ENCODE results near the gene TBC1D1.

TBC1D1 gene

GRCh38 chr4:38163216-38164006 is 272.5 kb downstream of the TBC1D1 start:
- peaks cover 9% of the 10 kb centered on the region for H3K9me3 Mint-ChIP-seq
- H3K36me3 Mint-ChIP-seq, result peaks cover 5% of the 10 kb centered on the region
- H3K27ac Mint-ChIP-seq, result no peak overlapping the region
- peaks cover 18% of the 10 kb centered on the region for H3K27me3 Mint-ChIP-seq
- ATAC-seq, result no peak
- no peak overlapping the region for H3K4me3 Mint-ChIP-seq
- peaks cover 16% of the 10 kb centered on the region for H3K4me1 Mint-ChIP-seq

GRCh38 chr4:38164346-38164745 is 273.5 kb downstream of the TBC1D1 start:
- Mint-ChIP-seq H3K4me3 (no peak overlapping the region), H3K27me3 (peaks cover 18% of the 10 kb centered on the region), H3K36me3 (peaks cover 5% of the 10 kb centered on the region), H3K4me1 (peaks cover 16% of the 10 kb centered on the region), H3K9me3 (peaks cover 9% of the 10 kb centered on the region), H3K27ac (no peak overlapping the region)
- no peak for ATAC-seq

GRCh38 chr4:38166082-38166481 is 275.2 kb downstream of the TBC1D1 start:
- Mint-ChIP-seq H3K4me3 (no peak overlapping the region), H3K4me1 (peaks cover 8% of the 10 kb centered on the region), H3K9me3 (peaks cover 9% of the 10 kb centered on the region), H3K27ac (no peak overlapping the region), H3K27me3 (peaks cover 18% of the 10 kb centered on the region), H3K36me3 (peaks cover 5% of the 10 kb centered on the region)
- ATAC-seq, result no peak

GRCh38 chr4:38166768-38167167 is 275.9 kb downstream of the TBC1D1 start:
- H3K9me3 Mint-ChIP-seq, result peaks cover 9% of the 10 kb centered on the region
- peaks cover 5% of the 10 kb centered on the region for H3K36me3 Mint-ChIP-seq
- no peak for ATAC-seq
- peaks cover 5% of the 10 kb centered on the region for H3K4me1 Mint-ChIP-seq
- H3K27ac Mint-ChIP-seq, result no peak overlapping the region
- H3K27me3 Mint-ChIP-seq, result peaks cover 18% of the 10 kb centered on the region
- no peak overlapping the region for H3K4me3 Mint-ChIP-seq

GRCh38 chr4:38167973-38168372 is 277.1 kb downstream of the TBC1D1 start:
- Mint-ChIP-seq H3K4me1 (peaks cover 5% of the 10 kb centered on the region), H3K9me3 (peaks cover 9% of the 10 kb centered on the region), H3K36me3 (peaks cover 5% of the 10 kb centered on the region), H3K4me3 (no peak overlapping the region), H3K27me3 (peaks cover 23% of the 10 kb centered on the region), H3K27ac (no peak overlapping the region)
- ATAC-seq, result no peak

- H3K4me1 Mint-ChIP-seq, result peaks cover 5% of the 10 kb centered on the region
- H3K27me3 Mint-ChIP-seq, result peaks cover 34% of the 10 kb centered on the region
- H3K9me3 Mint-ChIP-seq, result peaks cover 6% of the 10 kb centered on the region
- no peak for ATAC-seq
- H3K36me3 Mint-ChIP-seq, result no peaks in the 10 kb centered on the region
- H3K4me3 Mint-ChIP-seq, result no peak overlapping the region
- H3K27ac Mint-ChIP-seq, result no peak overlapping the region
These were observed 278.6 kb downstream of the TBC1D1 start for GRCh38 chr4:38169524-38169923.

- Mint-ChIP-seq H3K36me3 (no peaks in the 10 kb centered on the region), H3K4me3 (no peak overlapping the region), H3K4me1 (peaks cover 5% of the 10 kb centered on the region), H3K9me3 (peaks cover 3% of the 10 kb centered on the region), H3K27ac (no peak overlapping the region), H3K27me3 (peaks cover 40% of the 10 kb centered on the region)
- ATAC-seq, result no peak
These were observed 279.7 kb downstream of the TBC1D1 start for GRCh38 chr4:38170338-38171169.

- H3K27me3 Mint-ChIP-seq, result peaks cover 25% of the 10 kb centered on the region
- H3K36me3 Mint-ChIP-seq, result no peaks in the 10 kb centered on the region
- H3K4me3 Mint-ChIP-seq, result no peak overlapping the region
- no peak for ATAC-seq
- H3K9me3 Mint-ChIP-seq, result peaks cover 2% of the 10 kb centered on the region
- no peak overlapping the region for H3K27ac Mint-ChIP-seq
- peaks cover 3% of the 10 kb centered on the region for H3K4me1 Mint-ChIP-seq
These were observed 281.2 kb downstream of the TBC1D1 start for GRCh38 chr4:38172078-38172477.

- no peak for ATAC-seq
- Mint-ChIP-seq H3K4me1 (peaks cover 23% of the 10 kb centered on the region), H3K9me3 (peaks cover 2% of the 10 kb centered on the region), H3K4me3 (no peak overlapping the region), H3K36me3 (no peaks in the 10 kb centered on the region), H3K27me3 (peaks cover 24% of the 10 kb centered on the region), H3K27ac (no peak overlapping the region)
These were observed 283.1 kb downstream of the TBC1D1 start for GRCh38 chr4:38173935-38174518.

GRCh38 chr4:38174801-38175200 is 283.9 kb downstream of the TBC1D1 start:
- ATAC-seq, result no peak
- no peak overlapping the region for H3K27ac Mint-ChIP-seq
- peaks cover 2% of the 10 kb centered on the region for H3K9me3 Mint-ChIP-seq
- peaks cover 30% of the 10 kb centered on the region for H3K4me1 Mint-ChIP-seq
- no peak overlapping the region for H3K4me3 Mint-ChIP-seq
- H3K27me3 Mint-ChIP-seq, result peaks cover 24% of the 10 kb centered on the region
- H3K36me3 Mint-ChIP-seq, result no peaks in the 10 kb centered on the region

GRCh38 chr4:38176165-38176564 is 285.3 kb downstream of the TBC1D1 start:
- Mint-ChIP-seq H3K36me3 (no peaks in the 10 kb centered on the region), H3K27ac (no peak overlapping the region), H3K4me3 (no peak overlapping the region), H3K4me1 (peaks cover 33% of the 10 kb centered on the region), H3K27me3 (peaks cover 24% of the 10 kb centered on the region), H3K9me3 (peaks cover 2% of the 10 kb centered on the region)
- no peak for ATAC-seq

- ATAC-seq, result peak; percentile 40
- H3K27ac Mint-ChIP-seq, result peak overlapping the region; percentile 15
- H3K9me3 Mint-ChIP-seq, result peaks cover 2% of the 10 kb centered on the region
- H3K4me3 Mint-ChIP-seq, result no peak overlapping the region
- H3K36me3 Mint-ChIP-seq, result no peaks in the 10 kb centered on the region
- H3K4me1 Mint-ChIP-seq, result peaks cover 33% of the 10 kb centered on the region
- H3K27me3 Mint-ChIP-seq, result peaks cover 24% of the 10 kb centered on the region
These were observed 286.2 kb downstream of the TBC1D1 start for GRCh38 chr4:38177035-38177546.

- no peak overlapping the region for H3K4me3 Mint-ChIP-seq
These were observed 286.9 kb downstream of the TBC1D1 start for GRCh38 chr4:38177641-38178391.

GRCh38 chr4:38178392-38178995 is 287.6 kb downstream of the TBC1D1 start:
- peak overlapping the region; percentile 15 for H3K27ac Mint-ChIP-seq
- peaks cover 2% of the 10 kb centered on the region for H3K9me3 Mint-ChIP-seq
- peaks cover 13% of the 10 kb centered on the region for H3K27me3 Mint-ChIP-seq
- ATAC-seq, result no peak
- no peak overlapping the region for H3K4me3 Mint-ChIP-seq
- peaks cover 33% of the 10 kb centered on the region for H3K4me1 Mint-ChIP-seq
- no peaks in the 10 kb centered on the region for H3K36me3 Mint-ChIP-seq

More at GRCh38 chr4:38177641-38178391, 286.9 kb downstream of the TBC1D1 start:
- Mint-ChIP-seq H3K27ac (peak overlapping the region; percentile 15), H3K27me3 (peaks cover 20% of the 10 kb centered on the region), H3K4me1 (peaks cover 33% of the 10 kb centered on the region), H3K9me3 (peaks cover 2% of the 10 kb centered on the region), H3K36me3 (no peaks in the 10 kb centered on the region)
- peak; percentile 37 for ATAC-seq

Data from stimulated activated memory B cell treated with anti-CD40 and anti-IgM and Interleukin-4, amounts not matched to agents 10 μg/mL and 1 μg/mL and 100 μg/mL, for 72 hours (primary cell).